Prostate gland (tissue), 2 donors: ENCODE results near the gene MFF. TPM values are rescaled to one million over a fixed set of nuclear protein-coding genes. Genes with fewer than 3 reads are reported as not detected.
"Not testable (repeated sequence)": the region's sequence is repeated elsewhere in the genome, so short reads cannot be mapped to it uniquely, and the experiment has no call there.

Source experiments
- DNase-seq: peaks from one replicate; pipeline ENCODE4 v3.0.0-alpha.2; 2019; ENCODE audit warnings: low spot score
- H3K27ac ChIP-seq, 2 donors: fragments of 200-600 bp; sonication (generic); 2 replicates each; pipeline ENCODE4 v1.5.1; 2017 to 2019
- H3K27me3 ChIP-seq: fragments of 200-600 bp; sonication (generic); replicated peaks from 2 replicates; pipeline ENCODE4 v1.5.1; 2019; ENCODE audit not compliant: insufficient read depth
- H3K36me3 ChIP-seq, 2 donors: fragments of 200-600 bp; sonication (generic); 1 replicate in 1 of 2; 2 replicates in 1 of 2; pipeline versions ENCODE4 v1.5.1 to v1.8.1; 2017 to 2019
- H3K4me1 ChIP-seq: fragments of 200-600 bp; sonication (generic); replicated peaks from 2 replicates; pipeline ENCODE4 v1.5.1; 2019
- H3K4me3 ChIP-seq, 2 donors: fragments of 200-600 bp; sonication (generic); 2 replicates each; pipeline ENCODE4 v1.5.1; 2017 to 2019
- H3K9me3 ChIP-seq: fragments of 200-600 bp; sonication (generic); 2 replicates; pipeline ENCODE4 v1.5.1; 2017
- CTCF ChIP-seq, 4 experiments: fragments of 200-600 bp in 2 of 4; fragments of 450-650 bp in 2 of 4; sonication (generic) in 2 of 4; IDR thresholded peaks; 1 replicate in 3 of 4; 2 replicates in 1 of 4; pipeline ENCODE4 v1.5.1; 2016 to 2019; ENCODE audit warnings: antibody characterized with exemption in 4 of 4, mild to moderate bottlenecking in 2 of 4, moderate library complexity in 2 of 4
- POLR2A ChIP-seq: fragments of 450-650 bp; IDR thresholded peaks from one replicate; pipeline ENCODE4 v1.6.1; 2016; ENCODE audit warnings: antibody characterized with exemption, mild to moderate bottlenecking
- POLR2AphosphoS5 ChIP-seq: sonication (generic); formaldehyde crosslinking; IDR thresholded peaks from one replicate; pipeline ENCODE4 v1.6.1; 2017; ENCODE audit warnings: antibody characterized with exemption
- whole genome bisulfite sequencing: methylation state at CpG from one replicate; pipeline ENCODE4 v1.1.5; 2018; 5-methylcytosine and 5-hydroxymethylcytosine counted together
- intact Hi-C: fragments of 100-400 bp; cut with DNase I; formaldehyde crosslinking; loops from one replicate; pipeline ENCODE4 v1.14.2; 2022
- total RNA-seq, 2 donors: library from RNA; depleted of rRNA; stranded (reverse); fragments of >200 nt; gene quantifications; one replicate each; pipeline ENCODE4 v1.1.0, GENCODE V29; 2016

Gene MFF
- total RNA-seq, 2 donors from 2014 or later: 94.7 to 180 TPM

- Histone ChIP-seq H3K36me3 (no peaks in the 10 kb centered on the region), H3K9me3 (no peaks in the 10 kb centered on the region), H3K27ac (no peak overlapping the region), H3K4me3 (no peak overlapping the region), H3K27me3 (no peaks in the 10 kb centered on the region), H3K4me1 (no peaks in the 10 kb centered on the region)
- WGBS: 79% methylated on average over 4 of the region's 4 CpGs
- no peak for DNase-seq
- no peak for TF ChIP-seq POLR2A
- TF ChIP-seq POLR2AphosphoS5: no peak
- TF ChIP-seq CTCF (IDR thresholded peaks at IDR 0.05): no peak
- intact Hi-C loops: no loop called here
These were observed 53.3 kb downstream of the MFF start for GRCh38 chr2:227378371-227378782.

- Histone ChIP-seq H3K4me1 (no peaks in the 10 kb centered on the region), H3K36me3 (no peaks in the 10 kb centered on the region), H3K4me3 (no peak within 1 kb of the TSS), H3K9me3 (no peaks in the 10 kb centered on the region), H3K27ac (no peak within 1 kb of the TSS), H3K27me3 (peaks cover 2% of the 10 kb centered on the region)
- DNase-seq: no peak
- intact Hi-C loops: no loop called here
- no peak for TF ChIP-seq CTCF (IDR thresholded peaks at IDR 0.05)
- 86% methylated on average over 4 of the region's 4 CpGs for WGBS
These were observed 54.0 kb downstream of the MFF start, which contains the start of gene TM4SF20 for GRCh38 chr2:227379095-227379494. TM4SF20 (minus strand) TSS chr2:227379306; CDS start chr2:227379268, 38 bp downstream.

GRCh38 chr2:227382241-227382835, 57.3 kb downstream of the MFF start:
- H3K27ac ChIP-seq, H3K4me3 ChIP-seq, H3K4me1 ChIP-seq, DNase-seq, H3K36me3 ChIP-seq, H3K27me3 ChIP-seq, H3K9me3 ChIP-seq, intact Hi-C loops: not testable (repeated sequence)
- WGBS: 92% methylated on average over 2 of the region's 2 CpGs

GRCh38 chr2:227383686-227384085, 58.6 kb downstream of the MFF start:
- 52% methylated on average over 3 of the region's 3 CpGs for WGBS
- H3K36me3 ChIP-seq: no peaks in the 10 kb centered on the region
- no peaks in the 10 kb centered on the region for H3K9me3 ChIP-seq
- no peak overlapping the region for H3K4me3 ChIP-seq
- H3K4me1 ChIP-seq: no peaks in the 10 kb centered on the region
- H3K27me3 ChIP-seq: peaks cover 2% of the 10 kb centered on the region
- DNase-seq: no peak
- H3K27ac ChIP-seq: no peak overlapping the region
- TF ChIP-seq CTCF (IDR thresholded peaks at IDR 0.05) (no peak), POLR2AphosphoS5 (no peak), POLR2A (no peak)
- intact Hi-C loops: no loop called here

- no peak overlapping the region for H3K4me3 ChIP-seq
- TF ChIP-seq POLR2AphosphoS5 (no peak), POLR2A (no peak), CTCF (IDR thresholded peaks at IDR 0.05) (no peak)
- DNase-seq: no peak
- intact Hi-C loops: no loop called here
- H3K27ac ChIP-seq: no peak overlapping the region
- H3K9me3 ChIP-seq: no peaks in the 10 kb centered on the region
- 80% methylated on average over 6 of the region's 6 CpGs for WGBS
- peaks cover 2% of the 10 kb centered on the region for H3K27me3 ChIP-seq
- no peaks in the 10 kb centered on the region for H3K36me3 ChIP-seq
- H3K4me1 ChIP-seq: no peaks in the 10 kb centered on the region
These were observed 61.6 kb downstream of the MFF start for GRCh38 chr2:227386630-227387029.

GRCh38 chr2:227387583-227387982, 62.5 kb downstream of the MFF start, which contains the start of gene SCYGR1:
SCYGR1 (minus strand) TSS chr2:227387949; CDS start chr2:227387949, 0 bp downstream.
- H3K4me3 ChIP-seq, intact Hi-C loops, H3K27me3 ChIP-seq, H3K27ac ChIP-seq, H3K9me3 ChIP-seq, H3K4me1 ChIP-seq, DNase-seq, H3K36me3 ChIP-seq: not testable (repeated sequence)
- WGBS: 83% methylated on average over 5 of the region's 7 CpGs
